ENCODE results near the gene RASSF3.

The RASSF3 gene

GRCh38 chr12:64569923-64570691 is 40.2 kb upstream of the RASSF3 start:
- TF ChIP-seq ZFX (IDR thresholded peaks at IDR 0.05) (no peak), CTCF (conservative IDR thresholded peaks at IDR 0.05) (no peak)
- H3K27ac ChIP-seq, result peak overlapping the region; percentile 68

GRCh38 chr12:64571411-64571810 is 38.9 kb upstream of the RASSF3 start:
- peak overlapping the region; percentile 14 for H3K27ac ChIP-seq
- no peak for TF ChIP-seq CTCF (conservative IDR thresholded peaks at IDR 0.05)
- TF ChIP-seq ZFX (IDR thresholded peaks at IDR 0.05), result no peak

- TF ChIP-seq ZFX (IDR thresholded peaks at IDR 0.05), result no peak
- no peak for TF ChIP-seq CTCF (conservative IDR thresholded peaks at IDR 0.05)
- H3K27ac ChIP-seq, result no peak overlapping the region
Measured at GRCh38 chr12:64572241-64572640, 38.1 kb upstream of the RASSF3 start.

GRCh38 chr12:64574837-64575236 is 35.5 kb upstream of the RASSF3 start:
- no peak overlapping the region for H3K27ac ChIP-seq
- TF ChIP-seq CTCF (conservative IDR thresholded peaks at IDR 0.05) (no peak), ZFX (IDR thresholded peaks at IDR 0.05) (no peak)

- TF ChIP-seq CTCF (conservative IDR thresholded peaks at IDR 0.05) (no peak), ZFX (IDR thresholded peaks at IDR 0.05) (no peak)
- H3K27ac ChIP-seq, result no peak overlapping the region
Measured at GRCh38 chr12:64577046-64577445, 33.2 kb upstream of the RASSF3 start.

GRCh38 chr12:64578566-64578965 is 31.7 kb upstream of the RASSF3 start:
- H3K27ac ChIP-seq, result no peak overlapping the region
- no peak for TF ChIP-seq CTCF (conservative IDR thresholded peaks at IDR 0.05)
- no peak for TF ChIP-seq ZFX (IDR thresholded peaks at IDR 0.05)

- TF ChIP-seq ZFX (IDR thresholded peaks at IDR 0.05) (no peak), CTCF (conservative IDR thresholded peaks at IDR 0.05) (no peak)
Measured at GRCh38 chr12:64580681-64581080, 29.6 kb upstream of the RASSF3 start.

More at GRCh38 chr12:64580681-64581080, 29.6 kb upstream of the RASSF3 start:
- H3K27ac ChIP-seq, result no peak overlapping the region
